NB4 (cell line): ENCODE measurements around the gene KDM4B.

ENCODE experiments used
- DNase-seq: peaks from one replicate; pipeline ENCODE4 v3.0.0; 2010; ENCODE audit warnings: low read depth
- H3K4me3 ChIP-seq: one replicate; pipeline ENCODE4 v1.5.1; 2011; ENCODE audit warnings: mild to moderate bottlenecking, low read depth, low read length, moderate library complexity
- MYC ChIP-seq: IDR thresholded peaks from 2 replicates; pipeline ENCODE4 v1.6.1; 2011; ENCODE audit warnings: low read depth, low read length
- POLR2A ChIP-seq: IDR thresholded peaks from 2 replicates; pipeline ENCODE4 v1.6.1; 2011; ENCODE audit warnings: mild to moderate bottlenecking; ENCODE audit not compliant: insufficient read length; ENCODE audit errors: extremely low read depth
- TF ChIP-seq, protein P1 (sequence below): IDR thresholded peaks from 2 replicates; pipeline ENCODE4 v1.6.1; 2011; ENCODE audit warnings: low read depth, low read length
- TF ChIP-seq, protein P2 (sequence below): IDR thresholded peaks from one replicate; pipeline ENCODE4 v1.5.1; 2012; ENCODE audit warnings: low read depth, low read length

Gene KDM4B

DNA sequence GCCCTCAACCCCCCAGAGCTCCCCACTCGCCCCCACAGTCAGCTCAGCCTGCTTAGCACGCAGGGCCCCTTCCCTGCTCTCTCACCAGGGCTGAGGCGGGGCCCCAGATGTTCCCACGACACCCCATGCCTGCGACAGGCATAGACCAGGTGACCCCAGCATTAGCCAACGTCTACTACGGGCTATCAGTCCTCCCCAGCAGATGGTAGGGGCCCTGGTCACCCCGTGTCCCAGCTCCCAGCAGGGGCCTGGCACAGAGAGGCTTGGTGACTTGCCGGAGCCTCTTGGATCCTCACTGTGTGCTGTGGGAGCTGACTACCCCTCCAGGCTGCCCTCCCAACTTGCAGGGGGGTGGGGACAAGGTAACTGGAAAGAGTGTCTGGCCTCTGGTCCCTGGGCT is 80.6 kb downstream of the KDM4B start:
- TF ChIP-seq, protein P1, sequence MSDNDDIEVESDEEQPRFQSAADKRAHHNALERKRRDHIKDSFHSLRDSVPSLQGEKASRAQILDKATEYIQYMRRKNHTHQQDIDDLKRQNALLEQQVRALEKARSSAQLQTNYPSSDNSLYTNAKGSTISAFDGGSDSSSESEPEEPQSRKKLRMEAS = no peak
- TF ChIP-seq MYC (no peak), POLR2A (no peak)
- TF ChIP-seq, protein P2, sequence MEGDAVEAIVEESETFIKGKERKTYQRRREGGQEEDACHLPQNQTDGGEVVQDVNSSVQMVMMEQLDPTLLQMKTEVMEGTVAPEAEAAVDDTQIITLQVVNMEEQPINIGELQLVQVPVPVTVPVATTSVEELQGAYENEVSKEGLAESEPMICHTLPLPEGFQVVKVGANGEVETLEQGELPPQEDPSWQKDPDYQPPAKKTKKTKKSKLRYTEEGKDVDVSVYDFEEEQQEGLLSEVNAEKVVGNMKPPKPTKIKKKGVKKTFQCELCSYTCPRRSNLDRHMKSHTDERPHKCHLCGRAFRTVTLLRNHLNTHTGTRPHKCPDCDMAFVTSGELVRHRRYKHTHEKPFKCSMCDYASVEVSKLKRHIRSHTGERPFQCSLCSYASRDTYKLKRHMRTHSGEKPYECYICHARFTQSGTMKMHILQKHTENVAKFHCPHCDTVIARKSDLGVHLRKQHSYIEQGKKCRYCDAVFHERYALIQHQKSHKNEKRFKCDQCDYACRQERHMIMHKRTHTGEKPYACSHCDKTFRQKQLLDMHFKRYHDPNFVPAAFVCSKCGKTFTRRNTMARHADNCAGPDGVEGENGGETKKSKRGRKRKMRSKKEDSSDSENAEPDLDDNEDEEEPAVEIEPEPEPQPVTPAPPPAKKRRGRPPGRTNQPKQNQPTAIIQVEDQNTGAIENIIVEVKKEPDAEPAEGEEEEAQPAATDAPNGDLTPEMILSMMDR = no peak
- no peak overlapping the region for H3K4me3 ChIP-seq
- DNase-seq = no peak

DNA sequence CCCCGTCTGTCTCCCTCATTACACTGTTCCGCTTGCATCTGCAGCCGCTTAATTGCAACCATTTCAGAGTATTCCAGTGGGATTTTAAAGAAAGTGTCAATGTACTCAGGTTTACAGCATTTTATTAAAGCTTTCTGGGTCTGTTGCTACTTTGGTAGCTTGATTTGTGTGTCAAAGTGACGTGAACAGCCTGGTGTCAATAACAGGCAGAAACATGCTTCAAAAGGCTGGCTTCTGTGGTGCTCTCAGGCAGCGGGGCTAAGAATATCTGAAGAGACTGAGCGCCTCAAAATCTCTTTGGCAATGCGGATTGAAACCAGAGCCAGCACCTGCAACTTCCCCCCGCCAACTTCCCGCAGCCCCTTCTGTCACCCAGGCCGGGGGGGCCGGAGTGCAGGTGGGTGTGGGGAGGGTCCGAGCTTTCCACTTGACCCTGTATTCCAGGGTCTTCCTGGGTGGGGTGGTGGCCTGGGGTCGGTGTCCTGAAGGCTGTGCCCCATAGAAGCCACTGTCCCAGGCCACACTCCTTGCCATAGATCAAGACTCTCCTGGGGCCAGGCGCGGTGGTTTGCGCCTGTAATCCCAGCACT is 81.2 kb downstream of the KDM4B start:
- no peak overlapping the region for H3K4me3 ChIP-seq
- DNase-seq = no peak
- TF ChIP-seq MYC (no peak), POLR2A (no peak)
- TF ChIP-seq, protein P2 = no peak
- TF ChIP-seq, protein P1 = no peak

DNA sequence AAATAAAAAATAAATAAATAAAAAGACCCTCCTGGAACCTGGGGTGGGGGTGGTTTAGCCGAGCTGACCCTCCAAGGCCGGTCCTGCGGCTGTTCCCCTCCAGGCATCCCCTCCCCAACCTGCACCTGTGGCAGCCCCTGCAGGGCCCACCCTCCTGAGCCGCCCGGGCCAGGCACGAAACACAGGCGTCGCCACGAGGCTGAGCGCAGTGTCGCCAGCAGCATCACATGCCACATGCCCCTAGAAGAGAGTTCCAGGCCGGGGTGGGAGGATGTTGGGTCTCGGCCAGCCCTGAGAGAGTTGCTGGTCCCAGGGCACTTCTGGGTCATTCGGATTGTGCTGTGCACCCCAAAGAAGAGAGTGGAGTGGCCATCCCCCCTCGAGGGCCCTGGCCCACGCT is 82.0 kb downstream of the KDM4B start:
- TF ChIP-seq POLR2A (no peak), MYC (no peak)
- TF ChIP-seq, protein P2 = no peak
- TF ChIP-seq, protein P1 = no peak
- no peak for DNase-seq
- no peak overlapping the region for H3K4me3 ChIP-seq

DNA sequence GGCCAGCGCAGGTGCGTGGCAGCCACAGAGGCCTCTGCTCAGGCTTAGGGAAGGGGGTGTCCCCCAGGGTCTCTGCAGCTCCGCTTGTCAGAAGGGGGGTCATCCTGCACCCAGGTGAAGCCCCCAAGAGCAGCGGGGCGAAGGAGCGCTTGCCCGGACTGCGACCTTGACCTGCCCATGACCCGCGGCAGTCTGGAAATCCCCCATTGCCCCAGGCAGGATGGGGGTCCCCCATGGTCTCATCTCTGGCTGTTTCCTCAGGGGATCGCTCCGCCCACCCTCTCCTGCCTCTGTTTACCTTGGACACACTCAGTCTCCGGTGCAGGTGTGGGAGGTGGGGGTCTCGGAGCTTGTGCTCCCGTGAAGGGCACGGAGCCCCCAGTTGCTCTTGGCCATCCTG is 82.7 kb downstream of the KDM4B start:
- no peak for TF ChIP-seq MYC
- TF ChIP-seq, protein P2 = no peak
- no peak for TF ChIP-seq POLR2A
- TF ChIP-seq, protein P1 = no peak
- no peak for DNase-seq
- H3K4me3 ChIP-seq = no peak overlapping the region

DNA sequence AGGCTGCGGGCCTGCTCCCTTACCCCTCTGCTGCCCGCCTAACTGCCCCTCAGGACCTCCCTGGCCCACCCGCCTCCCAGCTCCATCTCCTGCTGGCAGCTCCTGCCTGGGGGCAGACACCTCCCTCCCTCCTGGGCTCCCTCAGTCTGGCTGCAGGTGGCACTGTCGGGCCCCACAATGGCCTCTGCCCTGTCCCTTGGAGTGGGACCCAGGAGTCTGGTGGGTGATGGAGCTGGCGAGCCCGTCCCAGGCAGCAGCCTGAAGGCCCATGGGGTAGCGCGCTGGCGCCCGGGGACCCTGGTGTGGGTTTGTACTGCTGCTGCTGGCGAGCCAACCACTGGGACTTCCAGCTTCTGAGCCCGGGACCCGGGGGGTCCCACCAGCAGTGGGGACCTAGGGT is 83.6 kb downstream of the KDM4B start:
- no peak for DNase-seq
- TF ChIP-seq, protein P2 = no peak
- TF ChIP-seq MYC (no peak), POLR2A (no peak)
- TF ChIP-seq, protein P1 = no peak

More for the DNA sequence above, 83.6 kb downstream of the KDM4B start:
- H3K4me3 ChIP-seq = no peak overlapping the region
